GM19043 (cell line): ENCODE measurements around the gene TARS2.
A peak's percentile ranks its signal among the peaks of the same experiment; 100 is the strongest.

Experiments
- ATAC-seq: cut with Tn5 transposase; IDR thresholded peaks from one replicate; pipeline ENCODE4 v1.9.1; 2021; ENCODE audit warnings: low read depth; ENCODE audit not compliant: unreplicated experiment

TARS2 gene

DNA sequence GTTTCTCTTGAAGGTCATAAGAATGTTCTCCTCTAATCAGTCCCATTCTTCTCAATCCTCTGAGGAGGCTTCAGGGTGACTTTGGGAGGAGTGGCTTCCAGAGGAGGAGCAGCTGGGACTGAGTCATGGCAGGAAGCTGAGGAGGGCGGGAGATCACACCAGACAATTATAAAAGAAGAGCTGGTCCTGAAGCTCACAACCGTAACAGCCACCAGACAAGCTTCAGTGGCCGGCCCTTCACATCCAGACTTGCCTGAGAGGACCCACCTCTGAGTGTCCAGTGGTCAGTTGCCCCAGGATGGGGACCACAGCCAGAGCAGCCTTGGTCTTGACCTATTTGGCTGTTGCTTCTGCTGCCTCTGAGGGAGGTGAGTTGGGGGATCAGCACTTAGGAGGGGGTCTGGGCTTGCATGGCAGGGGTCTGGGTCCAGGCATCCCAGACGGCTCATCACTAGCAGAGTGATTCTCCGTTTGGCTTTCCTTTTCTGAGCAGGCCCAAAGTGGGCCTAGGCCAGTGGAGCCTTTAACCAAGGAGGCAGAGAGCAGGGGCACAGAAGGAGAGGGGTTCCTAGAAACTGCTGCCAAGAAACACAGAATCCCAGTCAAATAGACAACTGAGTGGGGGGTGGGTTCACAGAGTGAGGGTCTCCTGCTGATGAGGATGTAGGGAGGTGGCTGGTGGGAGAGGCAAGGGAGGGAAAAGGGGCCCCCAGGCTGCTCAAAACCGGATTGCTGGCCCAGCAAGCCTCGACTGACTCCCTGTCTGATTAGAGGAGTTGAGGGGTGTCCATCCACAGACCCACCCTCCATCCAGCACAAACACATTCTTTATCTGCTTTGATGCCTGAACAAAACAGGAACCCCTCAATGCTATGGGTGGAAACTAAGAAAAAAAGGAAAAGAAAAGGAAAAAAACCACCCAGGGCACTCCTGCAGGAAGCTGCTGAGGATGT lies 21.0 kb downstream of the TARS2 start, which contains the start of gene ECM1:
ECM1 (plus strand) TSS at position 198 of the 953 bp plus-strand sequence; CDS start at position 299, 101 bp downstream.
- no peak for ATAC-seq

DNA sequence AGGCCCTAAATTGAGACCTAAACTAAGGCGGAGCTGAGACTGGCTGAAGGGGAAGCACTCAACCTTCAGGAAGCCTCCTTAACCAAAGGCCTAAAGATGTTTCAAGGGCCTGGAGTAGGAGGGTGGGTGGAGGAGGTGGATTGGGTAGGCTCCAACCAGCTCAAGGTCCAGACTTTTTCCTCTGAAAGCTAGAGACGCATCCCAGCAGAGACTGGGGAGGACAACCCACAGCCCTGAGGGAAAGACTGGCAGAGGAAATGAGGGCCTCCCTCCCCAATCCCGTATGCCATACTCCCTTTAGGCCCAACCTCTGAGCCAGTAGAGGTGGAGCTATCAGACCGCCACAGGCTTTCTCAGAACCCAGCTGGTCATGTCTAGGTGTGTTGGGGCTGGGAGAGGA lies 21.8 kb downstream of the TARS2 start:
- ATAC-seq: no peak

DNA sequence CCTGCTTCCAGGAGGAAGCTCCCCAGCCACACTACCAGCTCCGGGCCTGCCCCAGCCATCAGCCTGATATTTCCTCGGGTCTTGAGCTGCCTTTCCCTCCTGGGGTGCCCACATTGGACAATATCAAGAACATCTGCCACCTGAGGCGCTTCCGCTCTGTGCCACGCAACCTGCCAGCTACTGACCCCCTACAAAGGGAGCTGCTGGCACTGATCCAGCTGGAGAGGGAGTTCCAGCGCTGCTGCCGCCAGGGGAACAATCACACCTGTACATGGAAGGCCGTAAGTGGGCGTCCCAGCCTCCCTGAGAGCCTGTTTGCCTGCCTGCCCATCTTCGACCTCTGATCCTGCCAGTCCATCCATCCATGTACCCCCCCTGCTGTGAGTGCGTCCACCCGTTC lies 24.3 kb downstream of the TARS2 start:
- no peak for ATAC-seq

DNA sequence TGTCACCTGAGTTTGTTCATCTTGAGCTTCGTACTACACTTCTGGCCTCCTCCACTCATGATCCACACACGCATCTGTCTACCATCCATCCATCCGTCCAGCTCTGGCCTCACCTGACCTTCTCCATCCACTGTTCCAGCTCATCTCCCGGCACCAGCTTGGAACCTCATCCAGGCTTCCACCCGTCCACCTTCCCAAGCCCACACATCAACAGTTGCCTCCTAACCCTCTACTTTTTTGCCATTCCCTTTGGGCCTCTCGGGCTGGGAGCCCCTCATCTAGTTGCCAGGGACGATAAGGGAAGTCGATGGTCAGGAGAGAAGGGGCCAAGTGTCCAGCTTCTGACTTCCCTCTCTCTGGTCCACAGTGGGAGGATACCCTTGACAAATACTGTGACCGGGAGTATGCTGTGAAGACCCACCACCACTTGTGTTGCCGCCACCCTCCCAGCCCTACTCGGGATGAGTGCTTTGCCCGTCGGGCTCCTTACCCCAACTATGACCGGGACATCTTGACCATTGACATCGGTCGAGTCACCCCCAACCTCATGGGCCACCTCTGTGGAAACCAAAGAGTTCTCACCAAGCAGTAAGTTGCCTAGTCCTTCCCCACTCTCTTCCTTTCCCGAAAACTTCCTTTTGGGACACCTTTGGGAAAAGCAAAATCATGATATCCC lies 24.9 kb downstream of the TARS2 start:
- ATAC-seq: no peak

DNA sequence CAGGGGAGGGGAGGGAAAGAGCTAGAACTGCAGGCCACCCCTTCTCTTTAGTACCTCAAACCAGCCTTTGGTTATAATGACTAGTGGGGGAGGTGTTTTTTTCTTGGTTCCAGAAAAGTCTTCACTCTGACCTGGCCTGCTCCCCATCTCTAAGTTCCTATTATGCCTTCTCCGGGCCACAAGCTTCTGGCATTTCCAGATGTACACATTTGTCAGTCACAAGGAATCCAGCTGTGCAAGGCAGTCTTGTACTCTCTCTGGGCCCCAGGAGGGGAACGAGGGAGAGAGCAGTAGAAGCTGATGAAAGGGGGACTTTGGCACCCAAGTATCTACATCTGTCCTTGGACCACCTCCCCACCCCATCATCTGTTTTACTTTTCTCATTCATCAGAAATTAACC lies 25.6 kb downstream of the TARS2 start:
- no peak for ATAC-seq

DNA sequence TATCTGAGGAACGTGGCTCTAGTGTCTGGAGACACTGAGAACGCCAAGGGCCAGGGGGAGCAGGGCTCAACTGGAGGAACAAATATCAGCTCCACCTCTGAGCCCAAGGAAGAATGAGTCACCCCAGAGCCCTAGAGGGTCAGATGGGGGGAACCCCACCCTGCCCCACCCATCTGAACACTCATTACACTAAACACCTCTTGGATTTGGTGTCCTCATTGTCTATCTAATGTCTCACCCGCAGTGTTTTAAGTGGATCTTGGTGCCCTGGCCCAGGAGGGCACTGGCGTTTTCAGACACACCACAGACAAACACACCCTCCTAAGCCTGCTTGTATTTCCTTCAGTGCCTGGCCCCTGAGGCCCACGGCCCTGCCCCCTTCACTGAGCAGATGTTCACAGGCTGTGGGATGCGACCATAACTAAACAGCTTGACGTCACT lies 26.2 kb downstream of the TARS2 start:
- no peak for ATAC-seq

DNA sequence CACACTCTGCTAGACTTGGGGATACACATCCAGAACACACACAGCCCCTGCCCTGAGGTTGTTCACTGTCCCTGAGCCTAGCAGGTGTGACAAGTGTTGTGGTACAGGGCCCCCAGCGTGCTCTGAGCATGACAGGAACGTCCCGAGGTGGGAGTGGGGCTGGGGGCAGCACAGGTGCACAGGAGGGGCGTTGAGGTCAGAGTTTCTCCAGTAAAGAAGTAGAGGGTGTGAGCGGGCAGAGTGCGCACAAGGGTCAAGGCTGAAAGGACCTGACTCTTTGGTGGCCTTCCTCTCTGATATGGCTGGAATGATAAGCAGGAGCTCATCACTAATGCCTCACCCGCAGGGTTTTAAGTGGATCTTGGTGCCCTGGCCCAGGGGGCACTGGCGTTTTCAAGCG lies 27.0 kb downstream of the TARS2 start:
- ATAC-seq: no peak

DNA sequence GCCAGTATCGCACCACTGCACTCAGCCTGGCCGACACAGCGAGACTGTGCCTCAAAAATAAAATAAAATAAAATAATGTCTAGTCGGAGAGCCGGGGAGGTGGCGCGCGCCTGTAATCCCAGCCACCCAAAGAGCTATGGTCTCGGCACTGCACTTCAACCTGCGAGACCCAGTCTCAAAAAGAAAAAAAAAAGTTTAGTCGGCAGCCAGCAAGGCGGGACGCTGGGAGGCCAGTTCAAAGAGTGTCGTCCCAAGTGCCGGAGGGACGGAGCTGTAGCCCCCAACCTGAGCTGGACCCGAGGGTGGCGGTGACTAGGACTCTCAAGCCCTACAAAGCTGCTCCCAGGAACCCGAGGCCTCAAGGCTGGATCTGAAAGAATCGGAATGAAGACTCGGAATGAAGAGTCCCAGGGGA lies 27.7 kb downstream of the TARS2 start:
- no peak for ATAC-seq

DNA sequence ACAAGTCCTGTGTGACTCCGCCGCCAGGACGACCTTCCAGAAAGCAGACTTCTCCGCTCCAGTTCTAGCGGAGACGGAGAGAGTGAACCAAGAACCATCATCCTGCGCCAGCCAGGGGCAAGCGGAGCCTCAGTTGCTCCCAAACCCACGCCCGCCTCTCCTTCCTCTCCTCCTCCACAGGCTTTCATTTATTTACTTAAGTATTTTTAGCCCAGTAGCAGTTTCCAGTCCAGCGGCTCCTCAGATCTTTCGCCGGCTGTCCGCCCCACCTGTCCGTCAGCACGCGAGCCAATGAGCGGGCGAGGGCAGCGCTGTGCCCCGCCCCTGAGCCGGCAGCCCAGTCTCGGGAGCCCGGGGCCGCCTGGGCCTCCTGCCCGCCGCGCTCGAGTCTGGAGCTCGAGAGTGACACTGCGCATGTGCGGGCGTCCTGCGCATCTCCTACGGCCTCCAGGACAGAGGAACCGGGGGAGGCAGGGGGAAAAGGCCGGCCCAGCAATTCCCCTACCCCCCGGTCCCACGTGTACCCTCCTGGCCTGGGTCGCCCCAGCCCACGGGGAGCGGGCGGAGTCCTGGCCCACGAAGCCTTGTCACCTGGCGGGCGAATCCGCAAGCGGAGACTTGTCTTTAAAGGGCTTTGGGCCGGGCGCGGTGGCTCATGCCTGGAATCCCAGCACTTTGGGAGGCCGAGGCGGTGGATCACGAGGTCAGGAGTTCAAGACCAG lies 28.3 kb downstream of the TARS2 start, which contains the start of gene FALEC:
FALEC (plus strand) TSS at position 425 of the 722 bp plus-strand sequence.
- ATAC-seq: peak; percentile 96

DNA sequence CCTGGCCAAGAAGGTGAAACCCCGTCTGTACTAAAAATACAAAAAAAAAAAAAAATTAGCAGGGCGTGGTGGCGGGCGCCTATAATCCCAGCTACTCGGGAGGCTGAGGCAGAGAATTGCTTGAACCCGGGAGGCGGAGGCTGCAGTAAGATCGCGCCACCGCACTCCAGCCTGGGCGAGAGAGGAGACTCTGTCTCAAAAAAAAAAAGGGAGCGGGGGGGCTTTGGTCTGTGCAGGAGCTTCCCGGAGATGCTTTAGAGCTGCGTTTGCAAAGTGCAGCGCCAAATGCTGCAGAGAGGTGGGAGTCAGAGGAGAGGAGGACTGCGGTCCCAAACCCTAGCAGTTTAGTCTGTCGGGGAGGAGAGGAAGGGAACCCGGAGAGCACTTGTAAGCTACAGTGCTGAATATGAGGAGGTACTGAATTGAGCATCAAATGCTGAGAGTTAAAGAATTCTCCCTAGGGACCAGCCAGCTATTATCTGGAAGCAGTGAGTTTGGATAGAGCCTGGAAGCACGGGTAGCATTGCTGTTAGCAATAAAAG lies 28.9 kb downstream of the TARS2 start:
- no peak for ATAC-seq

DNA sequence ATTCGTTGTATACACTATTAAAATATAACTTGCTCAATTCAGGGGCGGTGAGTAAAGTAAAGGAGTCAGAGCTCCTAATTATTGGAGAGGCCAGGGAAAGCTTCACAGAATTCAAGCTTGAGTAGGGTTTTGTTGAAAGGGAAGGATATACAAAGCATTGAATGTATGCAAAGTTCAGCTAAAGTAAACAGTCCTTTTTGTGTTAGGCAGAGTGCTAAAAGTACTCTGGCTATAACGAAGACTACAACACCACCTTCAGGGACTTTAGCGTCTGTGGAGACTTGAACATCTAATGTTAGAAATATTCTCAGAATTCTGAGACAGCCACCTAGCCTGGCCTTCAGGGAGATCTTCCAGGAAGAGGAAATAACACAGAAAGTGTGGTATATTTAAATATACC lies 29.4 kb downstream of the TARS2 start:
- ATAC-seq: no peak

DNA sequence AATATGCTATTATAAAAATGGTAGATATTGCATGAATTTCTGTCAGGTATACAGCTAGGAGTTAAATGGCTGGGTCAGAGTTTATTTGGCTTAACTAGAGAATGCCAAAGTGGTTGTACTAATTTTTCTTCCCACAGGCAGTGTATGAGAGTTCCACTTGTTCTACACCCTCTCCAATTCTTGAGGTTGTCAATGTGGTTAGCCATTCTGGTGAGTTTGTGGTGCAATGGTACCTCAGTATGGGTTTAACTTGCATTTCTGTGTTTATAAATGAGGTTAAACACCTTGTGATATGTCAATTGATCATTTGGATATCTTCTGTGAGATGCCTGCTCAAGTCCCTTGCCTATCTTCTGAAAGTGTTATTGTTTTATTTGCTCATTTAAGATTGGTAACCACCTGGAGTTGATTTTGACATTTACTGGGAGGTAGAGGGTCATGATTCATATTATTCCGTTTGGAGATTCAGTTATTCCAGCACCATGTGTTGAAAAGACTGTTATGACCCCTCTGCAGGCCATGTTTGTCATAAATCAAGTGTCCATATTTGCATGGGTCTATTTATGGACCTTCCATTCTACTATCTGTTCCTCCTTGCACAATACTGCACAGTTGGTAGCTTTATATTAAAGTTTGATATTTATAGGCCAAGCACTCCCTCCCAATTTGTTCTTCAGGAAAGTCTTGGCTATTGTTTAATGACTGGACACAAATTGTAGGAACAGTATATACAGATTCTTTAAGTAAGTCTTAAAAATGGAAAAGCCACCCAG lies 34.2 kb downstream of the TARS2 start:
- ATAC-seq: no peak

DNA sequence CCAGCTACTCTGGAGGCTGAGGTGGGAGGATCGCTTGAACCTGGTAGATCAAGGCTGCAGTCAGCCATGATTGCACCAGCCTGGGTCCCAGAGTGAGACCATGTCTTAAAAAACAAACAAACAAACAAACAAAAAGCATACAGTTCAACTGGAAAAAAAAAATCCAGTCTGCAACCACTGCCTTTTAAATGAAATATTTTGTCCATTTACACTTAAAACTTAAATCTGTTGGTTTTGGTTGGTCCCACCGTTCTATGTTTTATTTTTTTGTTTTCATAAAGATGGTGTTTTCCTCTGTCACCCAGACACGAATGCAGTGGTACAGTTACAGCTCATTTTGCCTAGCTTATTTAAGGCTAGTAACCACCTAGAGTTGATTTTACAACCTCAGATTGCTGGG lies 38.1 kb downstream of the TARS2 start:
- ATAC-seq: no peak

DNA sequence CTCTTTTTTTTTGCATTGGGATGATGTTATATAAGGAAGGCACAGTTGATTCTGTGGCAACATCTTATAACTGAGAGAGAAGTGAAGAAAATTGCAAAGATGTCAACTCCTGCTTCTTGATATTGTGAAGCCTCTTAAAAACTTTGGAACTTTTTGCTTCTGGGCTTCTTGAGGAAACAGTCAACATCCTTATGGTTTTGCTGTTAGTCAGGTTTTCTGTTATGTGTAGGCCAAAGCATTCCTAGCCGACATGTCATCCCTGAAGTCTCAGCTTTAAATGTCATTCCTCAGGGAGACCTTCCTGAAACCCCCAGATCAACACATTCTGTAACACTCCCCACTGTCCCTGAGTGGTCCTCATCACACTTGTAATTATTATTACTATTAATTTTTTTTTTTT lies 41.0 kb downstream of the TARS2 start:
- no peak for ATAC-seq

DNA sequence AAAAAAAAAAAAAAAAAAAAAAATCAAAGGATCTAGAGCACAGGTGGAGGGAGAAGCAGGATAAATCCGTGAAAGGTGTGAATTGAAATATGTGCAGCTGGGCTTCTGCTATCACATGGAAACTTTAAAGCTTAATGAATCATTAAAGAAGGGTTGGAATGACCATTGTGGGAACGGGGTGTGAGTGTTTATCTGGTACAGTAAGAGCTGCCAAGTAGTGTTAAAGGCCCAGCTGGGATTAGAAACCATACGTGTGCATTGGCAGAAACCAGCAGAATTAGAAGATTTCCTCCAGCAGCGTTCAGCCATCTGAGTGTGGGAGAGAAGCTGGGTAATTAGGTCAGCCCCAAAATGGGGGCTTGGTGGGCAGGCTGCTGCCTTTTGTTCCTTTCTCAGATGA lies 41.8 kb downstream of the TARS2 start:
- no peak for ATAC-seq

DNA sequence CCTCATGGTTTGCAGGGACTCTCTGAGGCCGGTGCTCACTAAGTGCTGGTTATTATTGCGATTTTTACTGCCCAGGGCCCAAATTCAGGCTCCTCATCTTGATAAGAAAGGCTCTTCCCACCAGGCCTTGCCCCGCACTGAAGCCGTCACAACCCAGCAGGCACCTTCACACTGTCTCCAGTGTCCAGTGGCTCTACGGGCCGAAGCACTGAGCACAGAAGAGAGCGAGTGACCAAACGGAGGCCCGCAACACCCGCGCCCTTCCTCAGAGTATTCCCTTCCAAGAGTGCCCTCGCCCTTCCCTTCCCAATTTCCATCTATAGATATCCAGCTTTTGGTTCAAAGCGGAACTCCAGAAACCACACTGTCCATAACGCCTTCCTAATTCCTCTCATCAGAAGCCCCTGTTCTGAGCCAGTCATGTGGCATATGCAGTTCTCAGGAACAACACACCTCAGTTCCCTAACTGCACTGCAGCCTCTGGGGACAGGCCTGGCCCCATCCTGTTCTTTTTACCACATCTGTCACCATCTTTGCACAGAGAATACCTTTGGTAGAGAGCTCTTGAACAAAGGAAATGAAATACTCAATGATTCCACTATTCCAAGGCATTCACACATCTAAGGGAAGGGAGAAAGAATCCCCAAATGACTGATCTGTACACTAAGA lies 43.4 kb downstream of the TARS2 start:
- ATAC-seq: no peak

DNA sequence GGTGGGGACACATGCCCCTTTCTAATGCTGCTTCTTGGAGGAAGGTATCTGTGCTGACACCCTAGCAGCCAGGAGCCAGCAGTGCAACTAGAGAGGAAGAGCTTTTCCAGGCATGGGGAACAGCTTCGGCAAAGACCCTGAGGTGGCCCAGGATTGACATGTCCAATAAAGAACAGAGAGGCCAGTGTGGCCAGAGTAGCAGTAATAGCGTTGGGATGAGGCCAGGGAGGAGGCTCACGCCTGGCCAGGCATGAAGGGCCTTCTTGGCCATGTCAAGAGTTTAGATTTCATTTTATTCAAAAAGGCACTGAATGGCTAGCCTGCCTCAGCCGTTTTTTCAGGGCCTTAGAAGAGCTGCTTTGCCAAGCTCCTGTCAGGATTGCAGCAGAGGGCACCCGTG lies 45.6 kb downstream of the TARS2 start:
- ATAC-seq: no peak

DNA sequence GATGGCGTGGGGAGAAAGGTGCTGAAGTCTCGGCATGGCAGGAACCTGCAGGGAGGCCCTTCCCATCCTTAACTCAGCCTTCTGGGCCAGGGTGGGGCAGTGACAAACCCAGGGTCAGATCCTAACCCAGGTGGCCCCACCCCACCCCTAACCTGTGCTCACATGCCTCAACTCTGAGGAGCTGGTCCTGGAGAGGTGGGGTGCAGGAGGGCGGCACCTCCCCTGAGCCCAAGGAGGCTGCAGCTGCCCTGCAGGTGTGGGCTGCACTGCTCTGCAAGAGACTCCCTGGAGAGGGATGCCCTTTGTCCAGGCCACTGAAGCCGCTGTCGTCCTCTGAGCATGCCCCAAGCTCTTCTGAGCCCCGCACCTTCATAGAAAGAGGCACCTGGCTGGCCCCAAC lies 46.8 kb downstream of the TARS2 start:
- ATAC-seq: no peak

DNA sequence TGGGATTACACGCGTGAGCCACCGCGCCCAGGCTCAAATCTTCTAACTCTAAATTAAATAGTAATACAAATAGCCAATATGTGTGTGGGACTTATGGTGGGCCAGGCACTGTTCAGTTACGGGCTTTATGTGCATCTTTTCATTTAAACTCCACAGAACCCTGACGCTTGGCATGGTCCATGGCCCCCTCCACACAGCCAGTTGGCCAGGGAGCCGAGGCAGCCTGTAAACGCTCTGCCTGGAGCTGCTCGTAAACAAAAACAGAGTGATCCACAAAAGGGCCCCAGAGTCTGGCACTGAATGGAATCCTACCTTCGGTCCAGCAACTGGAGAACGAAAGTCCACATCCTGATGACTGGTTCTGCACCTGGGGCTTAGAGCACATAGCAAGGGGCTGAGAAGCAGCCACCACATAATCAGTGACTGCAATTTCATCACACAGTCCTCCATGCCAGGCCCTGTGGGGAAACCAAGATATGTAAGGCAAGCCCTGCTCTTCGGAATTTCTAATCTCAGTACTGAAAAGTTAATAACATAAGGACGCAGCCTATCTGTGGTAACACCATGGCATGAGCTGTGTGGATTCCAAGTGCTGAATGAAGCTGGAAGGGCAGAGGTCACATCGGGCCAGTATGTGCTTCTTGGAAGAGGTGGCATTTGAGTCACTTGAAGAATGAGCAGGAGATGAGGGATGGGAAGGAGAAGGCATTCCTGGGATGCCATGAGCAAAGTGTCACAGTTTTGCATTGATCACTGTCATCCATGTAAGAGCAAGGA lies 48.5 kb downstream of the TARS2 start:
- ATAC-seq: no peak
